Skeletal muscle tissue (tissue), 4 donors: ENCODE results near the gene NAP1L4. TPM values are rescaled to one million over a fixed set of nuclear protein-coding genes. Genes with fewer than 3 reads are reported as not detected.
"Not testable (repeated sequence)": the region's sequence is repeated elsewhere in the genome, so short reads cannot be mapped to it uniquely, and the experiment has no call there.

Experiments
- H3K27ac ChIP-seq: one replicate; pipeline ENCODE4 v1.7.0; 2013; ENCODE audit warnings: mild to moderate bottlenecking, low read depth, low read length, inconsistent platforms
- H3K27me3 ChIP-seq, 3 donors: one replicate each; pipeline ENCODE4 v1.7.0; 2013; ENCODE audit warnings: low read length in 3 of 3; ENCODE audit not compliant: control insufficient read depth in 3 of 3, insufficient read depth in 3 of 3
- H3K36me3 ChIP-seq, 3 donors: one replicate each; pipeline ENCODE4 v1.7.0; 2013; ENCODE audit warnings: low read length in 3 of 3; ENCODE audit not compliant: control insufficient read depth in 3 of 3, insufficient read depth in 3 of 3
- H3K4me1 ChIP-seq, 3 donors: one replicate each; pipeline ENCODE4 v1.7.0; 2013; ENCODE audit warnings: low read length in 3 of 3, mild to moderate bottlenecking in 3 of 3; ENCODE audit not compliant: control insufficient read depth in 3 of 3, insufficient read depth in 3 of 3
- H3K4me3 ChIP-seq, 3 donors: one replicate each; pipeline ENCODE4 v1.7.0; 2013; ENCODE audit warnings: low read length in 3 of 3
- H3K9ac ChIP-seq, 3 donors: one replicate each; pipeline ENCODE4 v1.7.0; 2013; ENCODE audit warnings: low read length in 3 of 3, mild to moderate bottlenecking in 3 of 3, moderate library complexity in 2 of 3, low read depth in 1 of 3
- H3K9me3 ChIP-seq, 3 donors: one replicate each; pipeline ENCODE4 v1.7.0; 2013; ENCODE audit warnings: low read length in 3 of 3; ENCODE audit not compliant: control insufficient read depth in 3 of 3
- total RNA-seq: library from RNA; depleted of rRNA; stranded (reverse); fragments of >200 nt; gene quantifications from one replicate; pipeline ENCODE4 v1.2.3, GENCODE V29; 2014
- donor health status: Osteomylitis.

Gene NAP1L4
- total RNA-seq, 1 donor from 2014 or later, result 148 TPM

DNA sequence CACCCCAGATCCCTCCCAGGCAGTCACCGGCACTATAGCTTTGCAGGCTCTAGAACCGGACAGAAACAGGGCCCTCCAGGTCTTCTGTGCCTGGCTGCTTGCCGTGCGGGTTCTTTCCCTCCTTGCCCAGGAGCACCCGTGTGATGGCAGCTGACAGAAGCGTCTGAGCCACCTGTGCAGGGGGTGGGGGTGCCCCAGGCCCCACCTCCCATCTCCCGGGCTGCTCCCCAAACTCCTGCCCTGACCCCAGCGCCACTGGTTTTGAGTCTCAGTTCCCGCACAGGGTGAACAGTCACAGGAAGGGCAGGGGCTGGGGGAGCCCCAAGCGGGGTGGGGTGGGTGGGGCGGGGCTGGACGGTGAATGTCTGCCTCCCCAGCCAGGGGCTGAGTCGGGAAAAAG lies 49.7 kb downstream of the NAP1L4 start:
- Histone ChIP-seq H3K9me3 (peaks cover 0 to 4% (median 3%) of the 10 kb centered on the region in 3 donors), H3K36me3 (peaks cover 0 to 10% (median 7%) of the 10 kb centered on the region in 3 donors), H3K4me3 (no peak overlapping the region), H3K27ac (no peak overlapping the region), H3K9ac (no peak overlapping the region), H3K27me3 (no peaks in the 10 kb centered on the region), H3K4me1 (peaks cover 20 to 39% (median 22%) of the 10 kb centered on the region in 3 donors)

DNA sequence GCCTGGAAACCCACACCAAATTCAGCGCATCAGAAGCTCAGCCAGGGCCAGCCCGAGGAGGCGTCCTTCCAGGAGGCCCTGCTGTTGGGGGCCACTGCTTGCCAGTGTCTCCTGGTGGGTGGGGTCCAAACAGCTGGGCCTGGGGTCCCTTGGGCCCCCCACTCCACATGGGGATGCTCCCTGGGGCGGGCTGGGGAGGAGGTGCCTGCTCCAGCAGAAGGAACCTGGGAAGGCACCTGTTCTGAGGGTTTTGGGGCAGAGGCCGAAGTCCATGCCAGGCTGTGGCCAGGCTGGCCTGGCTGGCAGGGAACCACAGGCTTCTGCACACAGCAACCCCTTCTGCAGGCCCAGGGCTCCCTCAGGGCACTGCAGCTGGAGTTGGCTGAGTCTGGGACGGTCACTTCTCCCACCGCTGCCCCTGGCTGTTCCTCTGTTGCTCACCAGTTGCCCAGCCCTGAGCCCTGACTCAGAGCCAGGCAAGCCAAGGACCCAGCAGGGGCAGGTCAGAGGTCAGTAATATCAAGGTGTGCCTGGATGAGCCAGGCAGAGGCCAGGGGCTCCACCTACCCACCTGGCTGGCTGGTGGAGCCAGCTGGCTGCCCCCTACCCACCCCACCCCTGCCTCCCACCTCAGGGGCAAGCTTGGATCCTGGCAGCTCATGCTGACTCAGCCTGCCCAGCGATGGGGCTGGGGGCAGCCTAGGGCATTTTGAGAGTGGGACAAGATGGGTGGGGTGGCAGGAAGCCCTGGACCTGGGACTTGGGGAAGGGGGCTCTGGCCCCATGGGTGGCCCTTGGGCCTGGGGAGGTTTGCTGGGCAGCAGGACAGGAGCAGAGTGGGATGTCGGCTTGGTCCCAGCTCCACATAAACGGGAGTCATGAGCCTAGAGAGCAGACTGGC lies 51.0 kb downstream of the NAP1L4 start:
- Histone ChIP-seq H3K4me1 (peaks cover 20 to 37% (median 21%) of the 10 kb centered on the region in 3 donors), H3K4me3 (no peak overlapping the region), H3K36me3 (peaks cover 0 to 10% (median 2%) of the 10 kb centered on the region in 3 donors), H3K27ac (no peak overlapping the region), H3K27me3 (no peaks in the 10 kb centered on the region), H3K9ac (peak overlapping the region in 1 of 3 donors; percentile 33), H3K9me3 (peaks cover 0 to 5% (median 4%) of the 10 kb centered on the region in 3 donors)

GRCh38 chr11:2940147-2940920 lies 51.8 kb downstream of the NAP1L4 start:
- Histone ChIP-seq H3K27ac (no peak overlapping the region), H3K36me3 (peaks cover 0 to 10% (median 2%) of the 10 kb centered on the region in 3 donors), H3K27me3 (no peaks in the 10 kb centered on the region), H3K9me3 (peaks cover 0 to 5% (median 4%) of the 10 kb centered on the region in 3 donors), H3K9ac (no peak overlapping the region), H3K4me3 (no peak overlapping the region), H3K4me1 (peaks cover 12 to 29% (median 14%) of the 10 kb centered on the region in 3 donors)

DNA sequence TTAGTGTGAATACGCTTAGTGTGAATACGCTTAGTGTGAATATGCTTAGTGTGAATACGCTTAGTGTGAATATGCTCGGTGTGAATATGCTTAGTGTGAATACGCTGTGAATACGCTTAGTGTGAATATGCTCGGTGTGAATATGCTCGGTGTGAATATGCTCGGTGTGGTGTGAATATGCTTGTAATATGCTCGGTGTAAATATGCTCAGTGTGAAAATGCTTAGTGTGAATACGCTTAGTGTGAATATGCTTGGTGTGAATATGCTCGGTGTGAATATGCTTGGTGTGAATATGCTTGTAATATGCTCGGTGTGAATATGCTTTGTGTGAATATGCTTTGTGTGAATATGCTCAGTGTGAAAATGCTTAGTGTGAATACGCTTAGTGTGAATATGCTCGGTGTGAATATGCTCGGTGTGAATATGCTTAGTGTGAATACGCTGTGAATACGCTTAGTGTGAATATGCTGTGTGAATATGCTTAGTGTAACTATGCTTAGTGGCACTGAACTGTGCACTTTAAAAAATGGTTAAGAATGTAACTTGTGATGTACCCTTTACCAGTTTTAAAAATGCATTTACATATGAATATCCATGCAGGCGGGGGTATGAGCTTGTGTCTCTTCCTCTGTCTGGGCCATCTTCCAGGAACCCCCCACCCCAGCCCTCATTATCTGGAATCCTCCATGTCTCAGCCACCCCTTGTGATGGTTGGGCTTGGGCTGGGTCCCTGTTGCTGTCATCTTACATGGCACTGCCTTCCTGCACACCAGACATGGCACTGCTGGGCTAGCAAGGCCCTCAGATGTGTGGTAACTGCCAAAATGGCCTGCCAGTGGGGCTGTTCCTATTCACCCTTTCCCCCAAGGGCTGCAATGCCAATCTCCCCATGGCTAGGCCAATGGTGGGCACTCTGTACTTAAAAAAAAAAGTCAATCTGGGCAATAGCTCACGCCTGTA lies 53.4 kb downstream of the NAP1L4 start:
- H3K9ac ChIP-seq, H3K27me3 ChIP-seq, H3K9me3 ChIP-seq, H3K36me3 ChIP-seq, H3K27ac ChIP-seq, H3K4me3 ChIP-seq: not testable (repeated sequence)
- H3K4me1 ChIP-seq, result peaks cover 7 to 20% (median 9%) of the 10 kb centered on the region in 3 donors

DNA sequence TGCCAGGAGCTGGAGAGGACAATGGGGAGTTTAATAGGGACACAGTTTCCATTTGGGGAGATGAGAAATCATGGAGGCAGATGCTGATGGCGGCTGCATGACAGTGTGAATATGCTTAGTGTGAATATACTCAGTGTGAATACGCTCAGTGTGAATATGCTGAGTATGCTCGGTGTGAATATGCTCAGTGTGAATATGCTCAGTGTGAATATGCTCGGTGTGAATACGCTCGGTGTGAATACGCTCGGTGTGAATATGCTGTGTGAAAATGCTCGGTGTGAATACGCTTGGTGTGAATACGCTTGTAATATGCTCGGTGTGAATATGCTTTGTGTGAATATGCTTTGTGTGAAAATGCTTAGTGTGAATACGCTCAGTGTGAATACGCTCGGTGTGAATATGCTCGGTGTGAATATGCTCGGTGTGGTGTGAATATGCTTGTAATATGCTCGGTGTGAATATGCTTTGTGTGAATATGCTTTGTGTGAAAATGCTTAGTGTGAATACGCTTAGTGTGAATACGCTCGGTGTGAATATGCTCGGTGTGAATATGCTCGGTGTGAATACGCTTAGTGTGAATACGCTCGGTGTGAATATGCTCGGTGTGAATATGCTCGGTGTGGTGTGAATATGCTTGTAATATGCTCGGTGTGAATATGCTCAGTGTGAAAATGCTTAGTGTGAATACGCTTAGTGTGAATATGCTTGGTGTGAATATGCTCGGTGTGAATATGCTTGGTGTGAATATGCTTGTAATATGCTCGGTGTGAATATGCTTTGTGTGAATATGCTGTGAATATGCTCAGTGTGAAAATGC lies 54.3 kb downstream of the NAP1L4 start:
- peak overlapping the region in 1 of 3 donors; percentile 29 for H3K4me3 ChIP-seq
- not testable (repeated sequence) for H3K9me3 ChIP-seq, H3K9ac ChIP-seq, H3K36me3 ChIP-seq, H3K27ac ChIP-seq, H3K27me3 ChIP-seq
- peaks cover 7 to 20% (median 9%) of the 10 kb centered on the region in 3 donors for H3K4me1 ChIP-seq

DNA sequence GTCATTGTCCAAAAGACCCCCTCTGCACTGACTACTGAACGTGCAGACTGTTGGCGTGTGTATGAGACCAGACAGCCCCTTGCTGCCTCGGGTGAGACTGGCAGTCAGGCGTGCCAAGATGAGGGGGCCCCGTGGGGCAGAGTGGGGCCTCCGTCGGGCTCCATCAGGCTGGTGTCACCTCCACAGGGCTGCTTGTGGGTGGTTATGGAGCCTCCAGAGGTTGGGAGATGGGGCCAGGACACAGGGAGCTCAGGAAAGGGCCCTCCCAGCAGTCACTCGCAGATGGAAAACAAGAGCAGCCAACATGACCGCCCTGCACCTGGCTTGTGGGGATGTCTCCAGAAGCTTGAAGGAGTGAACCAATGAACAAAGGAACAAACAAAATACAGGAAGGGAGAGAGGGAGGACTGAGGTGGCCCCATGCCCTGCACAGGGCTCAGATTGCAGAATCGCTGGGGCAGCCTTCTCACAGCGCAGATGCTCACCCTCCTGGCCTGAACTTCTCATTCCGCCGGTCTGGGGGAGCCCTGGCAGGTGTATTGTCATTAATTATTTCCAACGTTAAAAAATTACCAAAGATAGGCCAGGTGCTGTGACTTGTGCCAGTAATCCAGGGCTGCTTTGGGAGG lies 57.4 kb downstream of the NAP1L4 start:
- no peak overlapping the region for H3K4me3 ChIP-seq
- H3K27me3 ChIP-seq, result peaks cover 10 to 28% (median 24%) of the 10 kb centered on the region in 3 donors
- H3K27ac ChIP-seq, result no peak overlapping the region

GRCh38 chr11:2934021-2934550 lies 58.0 kb downstream of the NAP1L4 start:
- Histone ChIP-seq H3K4me3 (no peak overlapping the region), H3K9me3 (peaks cover 0 to 5% (median 4%) of the 10 kb centered on the region in 3 donors), H3K4me1 (peaks cover 8 to 12% (median 10%) of the 10 kb centered on the region in 3 donors), H3K27ac (no peak overlapping the region), H3K27me3 (peaks cover 11 to 32% (median 28%) of the 10 kb centered on the region in 3 donors), H3K36me3 (no peaks in the 10 kb centered on the region), H3K9ac (no peak overlapping the region)

More for the DNA sequence above, 57.4 kb downstream of the NAP1L4 start:
- peaks cover 0 to 5% (median 4%) of the 10 kb centered on the region in 3 donors for H3K9me3 ChIP-seq
- no peak overlapping the region for H3K9ac ChIP-seq
- H3K36me3 ChIP-seq, result no peaks in the 10 kb centered on the region
- H3K4me1 ChIP-seq, result peaks cover 8 to 15% (median 10%) of the 10 kb centered on the region in 3 donors

DNA sequence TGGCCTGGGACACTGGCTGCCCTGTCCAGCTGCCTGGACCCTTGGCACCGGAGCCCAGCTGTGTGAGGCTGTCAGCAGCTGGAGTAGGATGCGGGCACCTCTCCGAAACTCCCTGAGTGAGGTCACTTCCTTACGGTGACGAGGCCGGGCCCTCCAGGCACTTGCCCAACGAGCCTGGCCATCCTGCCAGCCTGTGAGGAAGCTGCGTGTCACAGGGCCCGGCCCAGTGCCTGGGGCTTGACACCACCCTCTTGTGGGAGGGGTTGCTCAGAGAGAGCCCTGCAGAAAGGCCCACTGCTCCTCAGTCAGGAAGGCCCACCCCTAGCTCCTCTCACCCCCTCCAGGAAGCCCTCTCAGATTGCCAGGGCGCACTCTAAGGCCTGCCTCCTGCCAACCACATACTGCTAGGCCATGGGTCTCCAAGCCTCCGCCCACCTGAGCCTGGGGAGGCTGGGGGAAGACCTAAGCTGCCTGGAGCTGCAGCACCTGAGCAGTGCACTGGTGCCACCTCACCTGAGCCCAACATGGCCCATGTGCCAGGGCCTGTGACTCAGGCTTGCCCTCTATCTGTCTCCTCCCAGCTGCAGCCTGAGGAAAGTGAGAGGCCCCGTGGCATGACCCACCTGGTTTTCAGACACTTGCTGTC lies 58.6 kb downstream of the NAP1L4 start:
- peaks cover 15 to 38% (median 34%) of the 10 kb centered on the region in 3 donors for H3K27me3 ChIP-seq
- no peak overlapping the region for H3K4me3 ChIP-seq
- no peak overlapping the region for H3K9ac ChIP-seq
- H3K36me3 ChIP-seq, result no peaks in the 10 kb centered on the region
- peaks cover 0 to 5% (median 4%) of the 10 kb centered on the region in 3 donors for H3K9me3 ChIP-seq
- H3K4me1 ChIP-seq, result peaks cover 8 to 17% (median 16%) of the 10 kb centered on the region in 3 donors
- H3K27ac ChIP-seq, result no peak overlapping the region
